GM21576 (cell line): ENCODE results near the gene SFMBT1.
A peak's percentile ranks its signal among the peaks of the same experiment; 100 is the strongest.

Experiments
- ATAC-seq: cut with Tn5 transposase; IDR thresholded peaks from one replicate; pipeline ENCODE4 v1.9.1; 2021; ENCODE audit warnings: mild to moderate bottlenecking, moderate library complexity; ENCODE audit not compliant: unreplicated experiment

SFMBT1 gene, protein sequence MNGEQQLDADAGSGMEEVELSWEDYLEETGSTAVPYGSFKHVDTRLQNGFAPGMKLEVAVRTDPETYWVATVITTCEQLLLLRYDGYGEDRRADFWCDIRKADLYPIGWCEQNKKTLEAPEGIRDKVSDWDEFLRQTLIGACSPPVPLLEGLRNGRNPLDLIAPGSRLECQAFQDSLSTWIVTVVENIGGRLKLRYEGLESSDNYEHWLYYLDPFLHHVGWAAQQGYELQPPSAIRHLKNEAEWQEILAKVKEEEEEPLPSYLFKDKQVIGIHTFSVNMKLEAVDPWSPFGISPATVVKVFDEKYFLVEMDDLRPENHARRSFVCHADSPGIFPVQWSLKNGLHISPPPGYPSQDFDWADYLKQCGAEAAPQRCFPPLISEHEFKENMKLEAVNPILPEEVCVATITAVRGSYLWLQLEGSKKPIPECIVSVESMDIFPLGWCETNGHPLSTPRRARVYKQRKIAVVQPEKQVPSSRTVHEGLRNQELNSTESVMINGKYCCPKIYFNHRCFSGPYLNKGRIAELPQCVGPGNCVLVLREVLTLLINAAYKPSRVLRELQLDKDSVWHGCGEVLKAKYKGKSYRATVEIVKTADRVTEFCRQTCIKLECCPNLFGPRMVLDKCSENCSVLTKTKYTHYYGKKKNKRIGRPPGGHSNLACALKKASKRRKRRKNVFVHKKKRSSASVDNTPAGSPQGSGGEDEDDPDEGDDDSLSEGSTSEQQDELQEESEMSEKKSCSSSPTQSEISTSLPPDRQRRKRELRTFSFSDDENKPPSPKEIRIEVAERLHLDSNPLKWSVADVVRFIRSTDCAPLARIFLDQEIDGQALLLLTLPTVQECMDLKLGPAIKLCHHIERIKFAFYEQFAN

DNA sequence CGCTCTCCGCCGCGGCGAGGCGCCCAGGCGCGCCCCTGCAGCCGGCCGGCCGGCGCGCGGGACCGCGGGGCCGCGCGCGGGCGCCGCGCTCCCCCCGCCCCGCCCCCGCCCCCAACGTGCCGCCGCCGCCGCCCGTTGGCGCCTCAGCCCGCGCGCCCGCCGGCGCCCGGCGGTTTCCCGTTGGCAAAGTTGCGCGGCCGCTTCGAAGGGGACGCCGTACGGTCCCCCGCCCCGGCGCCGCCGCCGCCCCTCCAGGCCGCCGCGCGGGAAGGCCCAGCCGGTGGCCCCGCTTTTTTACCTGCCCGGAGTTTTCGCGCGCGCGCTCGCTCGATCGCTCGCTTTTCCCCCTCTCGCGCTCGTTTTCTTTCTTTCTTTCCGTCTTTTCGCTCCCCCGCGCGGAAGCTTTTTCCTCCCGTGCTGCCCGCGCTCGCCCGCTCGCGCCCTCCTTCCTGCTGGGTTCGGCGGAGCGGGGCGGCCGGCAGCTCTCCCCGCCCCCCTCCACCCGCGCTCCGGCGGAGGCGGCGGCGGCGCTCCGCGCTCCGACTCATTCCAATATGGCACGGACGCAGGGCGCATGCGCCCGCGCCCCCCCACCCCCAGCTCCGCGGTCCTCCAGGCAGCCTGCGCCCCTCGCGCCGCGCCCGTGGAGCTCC is at the start of gene SFMBT1:
SFMBT1 (minus strand) TSS at position 556 of the 653 bp plus-strand sequence. CDS start 76,945 bp downstream, outside the sequence.
- ATAC-seq = peak; percentile 31

DNA sequence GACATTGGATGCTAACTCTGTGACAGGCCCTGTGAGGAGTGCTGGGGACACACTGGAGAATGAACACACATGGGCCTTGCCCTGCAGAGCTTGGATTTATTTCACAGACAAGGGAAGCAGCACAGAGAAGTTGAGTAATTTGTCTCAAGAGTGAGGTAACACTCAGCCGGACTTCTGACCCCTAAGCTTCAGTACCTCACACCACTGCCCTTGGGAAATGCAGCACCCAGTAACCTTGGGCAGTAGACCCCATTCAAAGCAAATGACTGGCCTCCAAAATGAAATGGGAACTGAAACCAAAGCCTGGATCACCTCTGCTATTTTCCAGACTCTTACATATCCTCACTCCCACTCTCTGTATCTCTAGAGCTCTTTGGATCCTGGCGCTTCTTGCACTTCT is 47.1 kb upstream of the SFMBT1 start:
- no peak for ATAC-seq

DNA sequence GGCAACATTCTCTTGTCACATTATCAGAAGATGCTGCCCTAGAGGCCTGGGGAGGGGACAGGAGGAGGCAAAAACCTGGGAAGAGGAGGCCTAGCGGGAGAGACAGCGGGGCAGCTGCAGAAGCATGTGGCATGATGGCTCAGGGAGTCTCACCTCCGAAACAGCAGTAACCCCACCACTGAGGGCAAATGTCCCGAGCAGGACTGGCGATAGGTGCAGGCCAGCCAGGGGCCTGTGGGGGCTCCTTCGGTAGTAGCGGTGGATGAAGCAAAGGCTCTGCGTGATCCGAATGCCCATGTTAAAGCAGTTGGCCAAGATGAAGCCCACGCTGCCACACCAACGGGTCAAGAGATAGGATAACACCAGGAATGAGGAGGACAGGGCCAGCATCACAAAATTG is 46.3 kb upstream of the SFMBT1 start:
- no peak for ATAC-seq

DNA sequence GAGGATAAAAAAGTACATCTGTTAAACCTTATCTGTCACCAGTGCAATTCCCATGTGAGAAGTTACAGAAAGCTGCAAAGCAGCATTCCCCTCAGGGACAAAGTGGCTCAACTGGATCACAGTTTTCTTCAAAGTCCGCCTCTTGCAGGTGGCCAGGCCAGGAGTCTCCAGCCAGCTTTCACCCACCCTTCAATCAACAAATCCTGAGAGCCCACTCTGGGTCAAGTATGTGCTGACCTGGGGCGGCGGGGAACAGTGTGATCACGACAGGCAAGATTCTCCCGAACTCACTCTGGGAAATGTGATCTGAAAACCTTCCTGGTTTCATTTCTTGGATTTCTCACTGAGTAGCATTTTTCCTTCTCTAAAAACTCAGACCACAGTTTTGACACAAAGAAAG is 45.1 kb upstream of the SFMBT1 start:
- ATAC-seq = no peak

DNA sequence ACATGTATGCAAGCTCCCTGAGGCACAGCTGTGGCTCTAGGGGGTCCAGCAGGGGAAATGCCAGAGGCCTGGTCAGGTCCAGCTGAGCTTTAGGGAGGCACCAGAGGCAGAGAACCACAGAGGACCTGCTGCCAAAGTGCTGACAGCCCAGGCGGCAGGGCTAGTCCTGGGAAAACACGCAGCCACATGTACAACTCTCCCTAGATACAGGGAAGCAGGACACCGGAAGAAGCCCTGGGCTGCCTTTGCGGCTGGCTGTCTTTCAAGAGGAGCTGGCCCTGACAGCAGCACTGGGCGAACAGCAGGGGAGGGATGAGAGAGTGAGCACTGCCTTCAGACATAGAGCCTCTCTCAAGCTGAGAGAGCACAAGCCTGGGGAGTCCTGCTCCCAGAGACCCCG is 43.6 kb upstream of the SFMBT1 start:
- ATAC-seq = no peak

DNA sequence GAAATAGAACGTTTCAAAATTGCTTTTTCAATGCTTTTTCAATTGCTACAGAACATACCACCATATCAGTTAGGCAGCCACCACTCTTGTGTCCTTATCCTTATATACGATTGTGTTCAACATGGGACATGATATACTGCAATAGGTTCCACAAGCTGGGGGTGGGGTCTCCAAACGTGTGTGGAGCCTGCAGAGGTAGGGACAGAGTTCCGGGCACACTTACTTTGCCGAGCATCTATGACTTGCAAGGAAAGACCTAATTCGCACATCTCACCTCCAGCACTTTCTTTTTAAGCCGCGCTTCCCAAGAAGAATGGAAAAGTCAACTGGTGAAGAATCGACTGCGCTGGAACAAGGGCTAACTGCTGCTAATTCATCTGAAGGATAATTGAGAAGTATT is 39.6 kb upstream of the SFMBT1 start:
- no peak for ATAC-seq

DNA sequence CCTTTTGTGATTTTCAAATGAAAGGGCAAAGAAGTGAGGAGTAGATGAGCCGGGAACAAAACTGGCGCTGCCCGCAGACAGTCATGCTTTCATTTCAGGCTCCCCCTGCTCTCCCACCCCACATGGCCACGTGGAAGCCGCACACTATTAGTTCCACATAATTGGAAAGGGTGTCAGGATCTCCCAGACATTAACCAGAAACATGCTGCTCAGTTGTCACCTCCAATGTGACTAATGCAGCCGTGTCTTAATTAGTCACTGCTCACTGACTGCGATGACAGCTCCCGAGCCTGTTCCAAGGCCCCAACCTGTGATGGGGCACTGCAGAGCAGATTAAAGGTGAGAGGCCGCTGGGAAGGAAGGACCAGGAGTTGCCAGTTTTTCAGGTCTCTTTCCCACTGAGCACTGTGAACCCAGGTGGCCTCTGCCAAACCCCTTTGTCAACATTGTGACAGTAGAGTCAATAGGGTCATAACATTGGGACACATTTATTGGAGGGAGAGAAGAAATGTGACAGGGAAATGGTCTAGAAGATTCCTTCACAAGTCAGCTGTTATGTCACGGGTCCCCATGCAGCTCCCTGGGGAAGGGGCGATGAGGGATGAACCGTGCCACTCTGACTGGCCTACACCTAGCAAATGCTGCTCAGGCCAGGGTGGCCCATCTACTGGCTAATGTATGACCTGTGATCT is 38.6 kb upstream of the SFMBT1 start:
- ATAC-seq = no peak

DNA sequence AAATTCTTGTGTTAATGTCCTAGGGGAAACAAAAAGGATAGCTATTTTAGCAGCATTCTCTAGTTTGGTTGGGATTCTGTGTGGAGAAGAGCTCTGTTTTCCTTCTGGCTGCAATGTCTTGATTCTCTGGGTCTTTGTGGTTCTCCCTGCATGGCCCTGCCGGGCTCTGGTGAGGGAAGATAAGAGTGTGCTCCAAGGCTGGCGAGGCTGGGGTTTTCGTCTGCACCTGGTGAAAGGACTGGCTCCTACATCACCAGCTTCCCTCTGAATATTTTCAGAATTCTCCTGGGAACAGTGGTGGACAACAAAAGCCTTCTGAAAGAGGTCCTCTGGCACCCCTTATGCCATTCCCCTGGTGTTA is 38.1 kb upstream of the SFMBT1 start:
- ATAC-seq = no peak

DNA sequence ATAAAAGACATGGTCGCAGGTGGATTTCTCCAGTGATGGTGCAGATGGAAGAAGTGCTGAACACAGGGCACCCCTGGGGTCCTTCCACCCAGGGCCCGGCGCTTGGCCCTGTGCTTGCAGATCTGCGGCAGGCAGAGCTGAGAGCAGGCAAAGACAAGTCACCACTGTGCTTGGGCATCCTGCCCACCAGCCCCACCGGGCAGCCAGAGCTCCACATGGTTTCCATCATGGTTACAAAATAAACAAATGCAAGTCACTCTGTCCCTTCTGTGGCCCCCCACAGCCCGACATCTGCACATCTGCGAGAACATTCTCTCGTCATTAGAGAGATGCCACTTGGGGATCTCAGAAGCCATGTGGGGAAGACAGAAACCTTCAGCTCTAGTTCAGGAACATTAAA is 37.6 kb upstream of the SFMBT1 start:
- ATAC-seq = no peak

DNA sequence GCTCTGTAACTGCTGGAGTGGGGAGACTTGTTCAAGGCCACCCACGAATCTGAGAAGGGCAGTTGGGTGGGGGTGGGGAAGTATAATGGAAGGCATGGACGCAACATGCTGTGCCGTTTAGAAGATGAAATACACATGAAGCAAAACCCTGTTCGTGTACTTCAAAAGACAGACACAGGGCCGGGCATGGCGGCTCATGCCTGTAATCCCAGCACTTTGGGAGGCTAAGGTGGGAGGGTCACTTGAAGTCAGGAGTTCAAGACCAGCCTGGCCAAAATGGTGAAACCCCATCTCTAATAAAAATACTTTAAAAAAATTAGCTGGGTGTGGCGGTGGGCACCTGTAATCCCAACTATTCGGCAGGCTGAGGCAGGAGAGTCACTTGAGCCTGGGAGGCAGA is 36.9 kb upstream of the SFMBT1 start:
- no peak for ATAC-seq

DNA sequence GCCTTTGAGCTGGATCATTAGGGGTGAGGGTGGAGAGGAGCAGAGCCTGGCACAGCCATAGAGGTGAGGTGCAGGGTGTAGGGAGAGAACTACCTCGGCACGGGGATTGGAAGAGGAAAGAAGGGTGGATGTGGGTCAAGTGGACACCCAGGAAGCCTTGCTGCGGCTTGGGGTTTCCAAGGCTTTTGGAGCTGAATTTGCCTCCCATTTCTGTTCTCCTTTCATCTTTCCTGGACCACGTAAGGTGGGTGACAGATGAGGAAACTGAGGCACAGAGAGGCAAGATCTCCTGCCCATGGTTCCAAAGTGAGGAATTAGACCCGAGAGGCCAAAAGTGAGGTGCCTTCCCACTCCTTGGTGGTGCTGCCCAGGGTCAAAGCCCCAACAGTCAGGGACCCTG is 35.4 kb upstream of the SFMBT1 start:
- ATAC-seq = no peak

DNA sequence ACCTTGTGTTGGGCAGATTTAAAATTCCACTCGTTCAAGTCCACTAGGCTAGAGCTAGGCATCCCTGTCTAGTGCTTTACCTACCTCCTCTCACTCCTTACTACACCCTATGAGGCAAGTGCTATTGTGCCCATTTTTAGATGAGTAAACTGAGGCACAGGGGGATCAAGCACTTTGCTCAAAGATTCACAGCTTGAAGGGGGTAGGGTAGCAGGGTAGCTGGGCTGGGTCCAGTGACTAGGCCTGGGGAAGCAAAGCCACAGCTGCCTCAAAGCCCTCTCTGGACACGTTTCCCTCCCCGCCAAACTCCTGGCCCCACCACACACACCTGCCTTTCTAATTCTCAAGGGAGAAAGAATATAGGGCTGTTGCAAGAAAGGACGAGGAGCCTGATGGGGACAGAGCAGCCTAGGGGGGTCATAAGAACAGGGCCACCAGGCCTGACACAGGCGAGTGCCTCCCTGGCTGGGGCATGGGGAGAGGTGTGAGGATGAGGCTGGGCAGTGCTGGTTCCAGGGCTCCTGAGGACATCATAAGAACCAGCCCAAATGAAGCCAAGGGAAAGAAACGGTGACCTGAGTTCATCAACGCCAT is 34.8 kb upstream of the SFMBT1 start:
- ATAC-seq = no peak

DNA sequence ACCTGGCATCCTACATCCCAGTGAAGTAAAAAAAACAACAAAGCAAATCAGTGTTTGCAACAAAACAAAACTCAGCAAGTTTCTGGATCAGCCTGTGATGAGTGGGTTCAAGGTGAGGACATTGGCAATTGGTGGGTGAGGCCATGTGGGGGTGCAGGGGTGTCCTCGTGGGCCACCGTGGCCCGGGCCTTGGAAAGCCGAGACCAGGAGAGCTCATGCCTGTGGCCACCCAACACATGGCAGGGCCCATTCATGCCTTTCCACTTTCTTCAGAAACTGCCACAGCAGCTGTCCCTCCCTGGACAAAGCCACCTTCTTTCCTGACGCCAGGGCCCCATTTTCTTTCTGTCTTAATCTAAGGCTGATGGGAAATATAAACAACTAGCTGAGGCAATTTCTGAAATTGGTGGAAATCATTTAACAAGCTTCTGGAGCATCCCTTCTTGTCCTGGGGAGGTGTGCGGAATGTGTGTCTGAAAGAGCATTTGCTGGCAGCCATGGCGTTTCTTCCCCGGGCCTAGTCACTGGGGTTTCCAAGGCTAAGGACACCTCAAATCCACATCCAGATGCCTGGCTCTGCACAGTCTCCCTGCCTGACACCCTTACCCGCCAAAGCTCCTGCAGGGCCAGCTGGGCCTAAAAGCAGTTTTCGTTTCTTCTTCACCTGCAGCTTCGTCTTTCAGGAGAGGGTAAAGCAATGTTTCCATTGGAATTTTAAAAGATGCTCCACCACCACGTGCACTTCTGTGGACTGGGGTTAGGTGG is 34.1 kb upstream of the SFMBT1 start:
- ATAC-seq = no peak

DNA sequence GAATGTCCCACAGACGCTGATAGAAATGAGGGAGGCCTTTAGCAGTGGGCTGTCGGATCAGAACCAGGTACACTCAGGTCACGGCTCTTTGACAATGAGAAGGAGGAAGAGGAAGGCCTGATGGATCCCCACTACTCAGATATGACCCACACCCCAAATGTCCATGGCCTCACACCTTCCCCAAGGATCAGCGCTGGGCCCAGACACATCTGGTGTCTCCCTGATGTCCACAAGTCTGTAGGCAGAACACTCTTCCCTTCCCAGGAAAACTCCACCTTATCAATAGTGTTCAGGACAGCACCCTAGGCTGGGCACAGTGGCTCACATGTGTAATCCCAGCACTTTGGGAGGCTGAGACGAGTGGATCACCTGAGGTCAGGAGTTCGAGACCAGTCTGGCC is 33.3 kb upstream of the SFMBT1 start:
- no peak for ATAC-seq

DNA sequence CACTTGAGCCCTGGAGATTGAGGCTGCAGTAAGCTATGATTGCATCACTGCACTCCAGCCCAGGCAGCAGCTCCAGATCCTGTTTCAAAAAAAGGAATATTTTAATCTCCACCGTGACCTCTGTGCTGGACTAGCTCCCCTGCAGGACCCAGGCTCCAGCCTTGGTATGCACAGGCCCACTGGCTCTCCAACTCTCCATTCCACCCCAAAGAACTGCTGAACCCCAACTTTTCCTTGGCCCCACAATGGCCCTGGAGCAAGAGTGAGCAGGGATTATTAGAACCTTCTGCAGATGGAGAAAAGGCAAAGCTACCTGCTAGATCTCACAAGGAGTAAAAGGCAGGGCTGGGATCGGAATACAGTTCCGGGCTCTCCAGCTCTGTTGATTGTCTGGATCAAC is 32.8 kb upstream of the SFMBT1 start:
- ATAC-seq = no peak

DNA sequence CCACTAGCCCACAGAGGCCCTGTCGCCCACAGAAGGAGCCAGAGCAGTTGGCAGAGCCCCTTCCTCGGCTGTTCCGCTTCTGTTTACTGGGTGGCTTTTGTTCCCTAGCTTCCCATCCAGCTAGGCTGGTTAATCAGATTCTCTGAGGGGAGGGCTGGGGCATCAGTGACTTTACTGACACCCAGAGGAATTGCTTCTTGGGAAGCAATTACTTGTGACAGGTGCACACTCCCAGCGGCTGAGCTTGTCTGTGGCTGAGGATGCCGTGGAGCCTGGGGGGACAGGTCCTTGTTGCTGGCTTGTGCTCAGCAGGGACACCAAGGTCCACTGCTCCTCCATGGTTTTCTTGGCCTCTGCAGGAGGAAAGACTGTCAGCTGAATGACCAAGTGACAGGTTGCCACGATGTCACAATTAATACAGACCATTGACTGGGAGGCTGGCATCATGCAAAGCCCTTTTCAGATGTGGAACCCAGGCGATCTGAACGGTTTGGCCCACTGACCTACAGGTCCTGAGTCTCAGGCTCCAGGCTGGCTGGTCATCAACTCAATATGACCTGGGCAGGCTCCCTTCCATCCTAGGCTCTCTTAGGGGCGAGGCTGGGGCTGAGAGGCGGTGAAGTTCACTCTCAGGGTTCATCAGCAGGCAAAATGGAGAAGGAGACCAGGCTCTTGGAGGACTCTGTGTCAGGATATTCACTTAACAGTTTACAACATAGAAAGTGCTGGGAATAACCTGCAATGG is 31.8 kb upstream of the SFMBT1 start:
- ATAC-seq = no peak

DNA sequence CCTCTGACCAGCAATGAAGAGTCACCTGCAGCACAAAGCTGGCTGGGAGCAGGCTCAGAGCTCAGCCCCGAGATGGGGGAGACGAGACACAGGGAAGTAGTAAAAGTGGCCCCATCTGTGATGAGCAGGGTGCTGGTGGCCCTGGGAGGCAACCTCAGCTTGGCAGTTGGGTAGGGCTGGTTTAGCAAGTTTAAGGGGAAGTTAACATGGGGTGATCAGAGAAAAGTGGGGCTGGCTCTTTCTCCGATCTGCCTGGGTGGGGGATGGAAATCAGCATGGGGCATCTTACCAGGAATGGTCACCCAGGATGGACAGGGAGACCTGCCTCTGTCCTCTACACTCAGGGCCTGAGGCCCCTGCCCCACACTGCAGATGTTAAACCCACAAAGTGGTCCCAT is 29.9 kb upstream of the SFMBT1 start:
- no peak for ATAC-seq

DNA sequence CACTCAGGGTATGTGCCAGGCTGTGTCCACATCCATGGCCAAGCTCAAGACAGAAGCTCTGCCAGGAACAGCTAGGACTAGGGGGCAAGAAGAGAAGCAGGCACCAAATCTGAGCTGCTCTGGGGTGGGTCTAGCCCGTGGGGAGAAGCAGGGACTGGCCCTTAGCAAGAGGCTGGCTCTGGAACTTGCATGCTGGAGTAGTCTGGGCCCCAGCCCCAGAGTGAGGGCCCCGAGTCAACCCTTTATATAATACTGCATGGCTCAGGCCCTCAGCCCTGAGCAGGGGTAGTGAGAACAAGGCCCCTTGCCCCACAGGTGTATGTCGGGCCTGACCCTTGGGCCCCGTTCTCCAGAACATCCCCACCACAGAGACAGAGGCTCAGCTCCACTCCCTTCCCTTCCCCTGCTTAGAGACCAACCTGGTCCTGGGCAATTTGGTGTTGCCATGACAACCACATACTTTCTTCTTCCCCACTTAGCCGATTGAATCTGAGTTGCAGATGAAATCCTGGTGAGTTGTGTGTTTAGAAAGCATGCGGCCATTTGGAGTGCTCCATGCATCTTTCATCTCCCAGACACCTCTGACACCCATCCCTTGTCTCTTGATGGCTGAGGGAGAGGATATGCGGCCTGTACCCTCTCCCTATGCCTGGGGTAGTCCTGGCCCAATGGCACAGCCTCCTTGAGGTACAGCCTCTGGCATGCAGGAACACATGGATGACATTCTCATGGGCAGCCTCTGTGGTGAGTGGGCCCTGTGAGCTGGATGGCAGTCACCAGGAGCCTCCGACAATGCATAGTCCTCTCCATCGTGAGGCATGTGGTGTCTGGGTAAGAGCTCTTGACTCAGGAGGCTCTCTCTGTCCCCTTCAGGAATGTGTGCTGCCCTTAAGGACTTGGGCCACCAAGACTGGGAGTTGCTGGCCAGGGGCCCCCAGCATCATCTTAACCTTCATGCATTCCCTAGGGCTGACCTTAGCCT is 29.2 kb upstream of the SFMBT1 start:
- ATAC-seq = no peak
